DMS114 treated with DMSO at 0.1 percent for 48 hours (cell line): ENCODE data around the gene WNT3A.
A peak's percentile ranks its signal among the peaks of the same experiment; 100 is the strongest.

Experiments
- DNase-seq: peaks from one replicate; lab custom pipeline; 2025; ENCODE audit not compliant: unreplicated experiment; lab: John Stamatoyannopoulos, UW

The WNT3A gene

DNA sequence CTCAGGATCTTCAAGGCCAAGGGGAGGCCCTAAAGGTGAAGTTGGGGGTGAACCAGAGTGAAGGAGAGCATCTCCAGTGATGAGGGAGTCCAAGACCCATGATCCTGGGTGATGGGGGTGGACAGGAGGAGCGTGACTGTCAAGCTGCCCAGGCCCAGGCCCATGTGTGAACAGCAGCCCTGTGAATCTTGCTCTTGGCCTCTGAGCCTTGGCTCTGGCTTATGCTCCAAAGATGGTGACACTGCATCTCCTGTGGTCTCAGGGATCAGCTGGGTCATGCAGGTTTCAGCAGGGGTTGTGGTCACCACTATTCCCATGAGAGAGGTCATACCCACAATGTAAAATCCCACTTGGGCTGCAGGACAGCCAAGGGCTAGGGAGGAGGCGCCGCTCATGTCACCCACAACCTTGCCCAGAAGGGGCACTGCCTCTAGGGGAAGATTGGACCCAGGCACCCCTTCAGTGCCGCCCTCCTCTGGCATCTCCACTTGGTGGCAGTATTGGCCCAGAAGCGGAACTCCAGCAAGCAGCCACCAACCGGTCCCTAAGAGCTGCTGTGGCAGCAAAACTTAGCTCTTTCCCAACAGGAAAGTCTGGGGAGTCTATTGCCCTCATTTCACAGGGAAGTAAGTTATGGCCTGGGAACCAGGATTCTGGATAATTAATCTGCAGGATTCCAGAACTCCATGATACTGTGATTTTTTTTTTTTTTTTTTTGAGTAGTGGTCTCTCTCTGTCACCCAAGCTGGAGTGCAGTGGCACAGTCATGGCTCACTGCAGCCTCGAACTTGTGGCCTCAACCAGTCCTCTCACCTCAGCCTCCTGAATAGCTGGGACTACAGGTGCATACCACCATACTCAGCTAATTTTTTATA is 7.5 kb upstream of the WNT3A start:
- peak; percentile 64 for DNase-seq

DNA sequence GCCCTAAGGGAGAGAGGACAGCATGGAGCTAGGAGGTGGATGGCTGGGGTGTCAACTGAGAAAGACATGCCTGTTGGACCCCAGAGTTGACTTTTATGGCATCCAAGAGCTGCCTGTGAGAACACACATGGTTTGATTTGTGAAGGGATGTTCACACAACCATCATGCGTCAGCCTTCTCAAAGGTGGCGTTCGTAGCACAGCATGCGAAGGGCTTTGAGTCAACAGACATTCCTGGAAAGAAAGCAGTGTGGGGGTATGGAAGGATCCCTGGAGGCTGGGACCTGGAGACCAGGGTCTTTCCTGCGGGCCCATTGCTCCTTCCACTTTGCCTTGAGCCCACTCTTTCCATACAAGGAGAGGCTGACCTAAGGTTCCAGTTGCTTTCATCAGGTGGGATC is 6.4 kb upstream of the WNT3A start:
- no peak for DNase-seq

DNA sequence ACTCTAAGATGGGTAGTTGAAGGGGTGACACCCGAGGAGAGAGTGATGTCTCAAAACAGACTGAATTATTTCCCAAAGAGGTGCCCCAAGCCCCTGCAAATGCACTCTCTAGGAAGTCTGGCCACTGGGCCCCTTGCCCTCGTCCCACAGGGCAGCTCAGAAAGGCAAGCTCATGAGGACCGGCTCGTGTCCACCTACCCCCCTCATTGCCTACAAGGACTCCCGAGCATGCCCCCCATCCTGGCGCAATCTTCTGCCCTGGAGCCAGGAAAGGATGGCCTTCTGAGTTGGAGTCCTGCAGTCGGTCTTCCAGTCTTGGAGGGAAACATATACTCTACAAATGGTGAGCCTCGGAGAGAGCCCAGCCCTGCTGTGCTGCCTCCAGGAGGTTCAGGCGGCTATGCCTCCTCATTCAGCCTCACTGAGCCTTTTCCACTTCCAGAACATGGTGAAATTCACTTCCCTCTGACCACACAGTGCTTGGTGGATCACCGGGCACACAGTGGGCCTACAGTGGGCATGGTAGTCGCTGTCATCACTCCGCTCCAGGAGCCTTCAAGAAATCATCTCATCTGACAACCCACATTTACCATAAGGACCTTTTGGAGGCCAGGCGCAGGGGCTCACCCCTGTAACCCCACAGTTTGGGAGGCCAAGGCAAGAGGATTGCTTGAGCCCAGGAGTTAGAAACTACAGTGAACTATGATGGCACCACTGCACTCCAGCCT is 5.8 kb upstream of the WNT3A start:
- DNase-seq, result no peak

DNA sequence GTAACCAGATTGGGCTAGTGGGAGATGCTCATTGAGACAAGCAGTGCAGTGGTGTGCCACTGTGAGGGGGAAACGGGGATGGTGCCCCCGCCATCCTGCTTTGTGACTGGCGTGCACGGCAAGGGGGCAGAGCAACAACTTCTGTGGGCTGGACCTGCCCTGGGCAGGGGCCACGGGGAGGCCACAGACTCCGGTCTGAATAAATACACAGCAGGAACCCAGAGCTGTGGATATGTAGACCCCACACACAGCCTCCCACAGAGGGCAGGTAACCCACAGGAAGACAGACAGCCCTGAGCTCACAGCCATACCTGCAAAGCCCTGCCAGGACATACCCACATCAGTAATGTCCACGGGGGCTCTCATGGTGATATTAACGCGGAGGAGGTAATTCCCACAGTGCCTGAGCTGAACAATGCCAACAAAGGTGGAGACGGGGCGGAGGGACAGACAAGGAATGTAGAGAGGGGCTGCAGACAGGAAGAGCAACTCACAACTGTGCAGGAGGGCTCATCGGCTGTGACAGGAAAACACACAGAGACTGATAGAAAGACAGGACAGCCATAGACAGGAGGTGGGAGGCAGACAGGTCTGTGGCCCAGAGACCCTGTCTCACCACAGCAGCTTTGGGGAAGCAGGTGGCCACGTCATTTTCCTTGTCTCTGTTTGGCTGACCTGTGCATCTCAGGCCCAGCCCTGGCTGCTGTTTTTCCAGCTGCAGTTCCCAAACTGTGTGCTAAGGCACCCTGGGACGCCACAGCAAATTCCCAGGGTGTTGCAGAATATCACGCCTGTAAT is 4.9 kb upstream of the WNT3A start:
- DNase-seq, result no peak

DNA sequence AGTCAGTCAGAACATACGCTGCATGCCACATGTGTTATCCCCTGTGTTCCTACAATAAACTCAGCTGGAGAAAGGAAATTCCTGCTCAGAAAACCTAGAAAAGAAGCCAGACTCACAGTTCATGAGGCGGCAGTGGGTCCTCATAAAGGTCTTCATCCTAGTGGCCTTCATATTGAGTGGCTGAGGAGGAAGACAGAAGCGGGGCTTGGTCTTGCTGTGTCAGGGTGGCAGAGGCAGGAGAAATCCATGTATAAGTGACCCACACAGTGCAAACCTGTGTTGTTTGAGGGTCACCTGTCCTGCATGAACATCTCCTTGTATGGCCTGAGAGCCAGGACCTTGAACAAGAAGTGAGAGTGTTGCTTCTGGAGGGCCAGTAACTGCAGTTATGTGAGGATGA is 4.0 kb upstream of the WNT3A start:
- no peak for DNase-seq

DNA sequence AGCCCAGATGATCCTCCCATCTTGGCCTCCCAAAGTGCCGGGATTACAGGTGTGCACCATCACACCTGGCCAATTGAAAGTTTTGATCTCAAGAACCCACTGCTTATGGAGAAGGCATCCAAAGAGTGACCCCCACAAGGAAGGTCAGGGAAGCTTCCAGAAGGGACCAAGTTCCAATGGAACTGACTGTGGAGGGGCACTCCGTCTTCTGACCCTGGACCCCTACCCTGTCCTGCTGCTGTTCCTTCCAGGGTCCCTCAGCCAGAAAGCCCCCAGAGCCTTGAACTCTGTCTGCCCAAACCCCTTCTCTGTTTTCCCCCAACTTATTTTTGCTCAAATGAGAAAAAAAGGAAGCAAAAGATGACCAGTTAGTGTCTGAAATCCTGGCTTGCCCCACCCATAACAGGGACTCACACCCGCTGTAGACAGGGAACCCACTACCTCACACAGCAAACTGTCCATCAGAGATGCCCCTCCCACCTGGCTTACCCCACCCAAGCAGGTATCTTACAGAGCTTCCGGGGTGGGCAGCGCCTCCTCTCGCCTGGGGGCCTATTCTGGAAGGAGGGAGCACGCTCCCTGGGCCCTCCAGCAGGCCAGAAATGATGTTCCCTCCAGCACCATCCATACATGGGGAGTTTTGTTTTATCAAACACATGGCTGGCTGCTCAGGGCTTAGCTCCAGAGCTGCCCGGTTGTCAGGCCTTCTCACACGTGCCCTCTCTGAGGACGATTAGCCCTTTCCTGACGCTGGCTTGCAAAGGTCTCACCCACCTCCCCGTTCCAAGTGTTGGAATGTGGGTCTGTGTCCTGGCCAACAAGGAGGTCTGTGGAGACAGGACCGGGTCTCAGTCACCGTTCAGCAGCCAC is 3.1 kb upstream of the WNT3A start:
- DNase-seq, result no peak

DNA sequence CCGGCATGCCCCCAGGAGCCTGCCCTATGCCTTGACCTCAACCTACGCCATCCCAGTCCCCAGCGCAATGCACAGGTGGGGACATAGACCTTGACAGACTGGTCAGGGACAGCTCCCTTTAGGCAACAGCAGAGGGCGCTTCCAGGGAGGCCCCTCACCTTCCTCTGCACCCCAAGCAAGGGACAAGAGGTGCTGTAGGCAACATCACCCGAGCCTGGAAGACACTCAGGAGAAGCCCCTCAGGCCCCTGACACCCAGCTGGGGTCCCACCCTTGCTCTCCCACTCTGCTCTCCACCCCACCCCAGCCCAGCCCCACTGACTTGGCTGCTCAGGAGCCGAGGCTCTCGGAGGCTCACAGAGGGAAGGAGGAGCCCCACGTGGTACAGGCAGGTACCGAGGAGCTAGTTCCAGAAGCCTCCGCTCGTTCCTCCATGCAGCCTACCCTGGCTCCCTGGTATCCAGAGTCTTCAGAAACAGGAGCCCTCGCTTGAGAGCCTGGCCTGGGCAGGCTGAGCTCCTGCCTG is 2.4 kb upstream of the WNT3A start:
- DNase-seq, result no peak

DNA sequence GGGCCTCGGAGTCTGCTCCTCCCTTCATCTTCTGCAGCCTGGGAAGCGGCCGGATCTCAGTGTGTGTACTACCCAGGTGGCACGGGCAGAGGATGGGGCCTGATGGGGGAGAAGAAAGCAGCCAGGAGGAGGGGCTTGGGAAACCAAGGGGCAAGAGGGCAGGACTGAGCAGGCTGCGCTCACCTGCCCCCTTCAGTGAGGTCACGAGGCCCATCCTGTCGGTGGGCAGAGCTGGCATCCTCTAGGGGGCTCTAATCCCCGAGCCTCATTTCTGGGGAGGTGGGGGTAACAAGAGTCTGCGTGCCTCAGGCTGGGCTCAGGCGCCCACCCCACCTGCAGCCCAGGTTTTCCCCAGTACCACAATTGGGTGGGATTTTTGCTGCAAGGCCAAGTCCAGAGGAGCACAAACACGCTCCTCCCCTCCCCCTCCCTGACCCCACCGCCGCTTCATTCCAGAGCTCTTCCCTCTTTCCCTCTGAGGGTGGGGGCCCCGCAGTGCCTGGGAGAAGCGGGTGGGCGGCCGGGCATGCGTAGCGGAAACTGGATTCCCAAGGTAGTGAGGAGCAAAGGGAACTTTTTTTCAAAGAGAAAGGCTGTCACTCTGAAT is 1.8 kb upstream of the WNT3A start:
- no peak for DNase-seq

DNA sequence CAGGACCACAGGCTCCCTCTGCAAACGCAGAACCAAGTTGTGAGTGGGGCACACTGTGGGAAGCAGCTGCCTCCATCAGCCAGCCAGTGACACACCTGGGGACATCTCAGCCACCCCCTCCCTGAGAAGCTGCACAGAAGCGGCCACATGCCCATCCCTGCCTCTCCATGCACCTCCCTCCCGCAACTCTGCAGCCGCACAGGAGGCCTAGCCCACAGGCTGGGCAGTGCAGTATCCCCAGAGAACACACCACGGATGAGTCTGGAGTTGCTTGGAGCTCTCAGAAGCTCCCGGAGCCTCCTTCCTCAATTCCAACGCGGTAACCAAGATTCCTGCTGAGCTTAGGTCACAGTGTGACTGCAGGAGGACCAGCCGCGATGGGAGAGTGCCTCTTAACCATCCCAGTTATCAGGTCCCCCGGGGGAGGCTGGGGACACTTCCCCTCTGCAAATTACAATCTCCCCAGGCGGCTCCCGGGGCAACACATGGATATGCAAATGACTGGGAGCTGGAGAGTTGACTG is 1.2 kb upstream of the WNT3A start:
- DNase-seq, result no peak

DNA sequence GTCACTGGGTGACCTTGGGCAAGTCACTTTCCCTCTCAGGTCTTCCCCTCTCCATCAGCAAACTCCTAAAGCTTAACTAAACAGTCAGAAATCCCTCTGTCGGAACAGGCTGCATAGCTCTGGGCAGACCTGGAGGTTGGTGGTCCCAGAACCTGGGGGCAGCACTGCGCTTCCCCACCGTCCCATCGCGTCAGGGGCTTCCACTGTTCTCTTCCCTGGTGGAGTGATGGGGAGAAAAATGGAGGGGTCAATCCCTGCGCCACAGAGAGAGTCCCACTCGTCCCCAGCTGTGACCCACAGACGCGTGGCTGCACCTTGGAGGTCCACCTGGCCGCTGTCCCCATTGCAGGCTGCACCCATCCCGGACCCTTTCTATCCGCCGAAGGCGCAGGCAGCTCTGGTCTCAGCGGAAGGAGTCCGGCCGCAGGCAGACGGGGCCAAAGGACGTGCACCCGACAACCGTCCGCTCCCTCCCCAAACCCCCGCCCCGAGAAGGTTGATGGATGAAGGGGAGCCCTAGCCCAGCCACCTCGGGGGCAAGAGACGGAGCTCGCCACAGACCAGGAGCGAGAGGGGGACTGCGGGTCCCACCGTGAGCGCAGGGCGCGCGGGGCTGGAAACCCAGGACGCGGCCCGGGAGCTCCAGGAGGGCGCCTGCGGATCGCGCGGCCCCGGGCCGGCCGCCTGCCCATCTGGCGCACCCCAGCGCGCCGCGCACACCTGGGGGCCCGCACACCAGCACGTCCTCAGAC is 588 bp upstream of the WNT3A start:
- no peak for DNase-seq

DNA sequence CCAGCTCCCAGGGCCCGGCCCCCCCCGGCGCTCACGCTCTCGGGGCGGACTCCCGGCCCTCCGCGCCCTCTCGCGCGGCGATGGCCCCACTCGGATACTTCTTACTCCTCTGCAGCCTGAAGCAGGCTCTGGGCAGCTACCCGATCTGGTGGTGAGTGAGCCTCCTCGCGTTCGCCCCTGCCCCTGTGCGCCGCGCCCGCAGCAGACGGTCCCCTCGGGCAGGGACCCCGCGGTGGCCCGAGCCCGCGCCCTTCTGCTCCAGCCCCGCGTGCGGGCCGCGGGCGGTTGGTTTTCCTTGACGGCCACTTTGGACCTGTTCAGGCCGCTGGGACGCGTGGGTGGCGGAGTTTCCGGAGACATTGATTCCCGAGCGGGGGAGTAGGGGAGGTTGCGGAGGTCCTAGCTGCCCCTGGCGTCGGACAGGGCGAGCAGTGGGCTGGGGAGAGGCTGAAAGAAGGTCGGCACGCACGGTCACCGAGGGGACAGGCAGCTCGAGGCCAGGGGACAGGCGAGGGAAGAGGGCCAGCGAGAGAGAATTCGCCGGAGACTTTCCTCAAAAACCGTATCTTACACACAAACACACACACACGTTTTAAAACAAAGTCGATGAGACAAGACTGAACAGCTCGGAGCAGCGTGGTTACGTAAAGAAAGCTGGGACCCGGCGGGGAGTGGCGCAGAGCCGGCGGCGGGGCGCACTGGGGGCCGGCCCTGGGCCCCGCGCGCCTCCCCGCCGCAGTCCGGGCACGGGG is 427 bp downstream of the WNT3A start:
- no peak for DNase-seq

DNA sequence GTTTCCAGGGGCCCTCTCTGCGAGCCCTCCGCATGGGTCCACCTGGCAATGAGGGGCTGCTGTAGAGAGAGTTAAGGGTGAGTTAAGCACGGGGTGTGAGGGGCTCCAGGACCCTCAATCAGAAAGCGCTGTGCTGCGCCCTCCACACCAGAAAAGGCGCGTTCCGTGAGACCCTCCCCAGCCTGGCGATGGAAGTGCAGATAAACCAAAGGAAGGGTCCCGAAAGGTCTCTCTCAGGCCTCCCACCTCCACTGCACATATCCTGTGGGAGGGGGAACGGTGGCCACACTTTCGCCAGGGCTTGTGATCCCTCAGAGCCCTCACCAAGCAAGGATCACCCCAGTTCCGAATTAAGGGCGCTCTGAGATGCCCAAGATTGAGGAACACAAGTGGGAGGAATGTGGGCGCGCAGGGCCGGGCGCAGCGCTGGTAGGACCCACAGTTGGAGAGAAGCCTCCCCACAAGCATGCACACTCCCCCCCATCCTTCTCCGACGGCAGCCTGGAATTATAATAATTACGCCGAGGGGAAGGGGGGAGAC is 1.1 kb downstream of the WNT3A start:
- no peak for DNase-seq

DNA sequence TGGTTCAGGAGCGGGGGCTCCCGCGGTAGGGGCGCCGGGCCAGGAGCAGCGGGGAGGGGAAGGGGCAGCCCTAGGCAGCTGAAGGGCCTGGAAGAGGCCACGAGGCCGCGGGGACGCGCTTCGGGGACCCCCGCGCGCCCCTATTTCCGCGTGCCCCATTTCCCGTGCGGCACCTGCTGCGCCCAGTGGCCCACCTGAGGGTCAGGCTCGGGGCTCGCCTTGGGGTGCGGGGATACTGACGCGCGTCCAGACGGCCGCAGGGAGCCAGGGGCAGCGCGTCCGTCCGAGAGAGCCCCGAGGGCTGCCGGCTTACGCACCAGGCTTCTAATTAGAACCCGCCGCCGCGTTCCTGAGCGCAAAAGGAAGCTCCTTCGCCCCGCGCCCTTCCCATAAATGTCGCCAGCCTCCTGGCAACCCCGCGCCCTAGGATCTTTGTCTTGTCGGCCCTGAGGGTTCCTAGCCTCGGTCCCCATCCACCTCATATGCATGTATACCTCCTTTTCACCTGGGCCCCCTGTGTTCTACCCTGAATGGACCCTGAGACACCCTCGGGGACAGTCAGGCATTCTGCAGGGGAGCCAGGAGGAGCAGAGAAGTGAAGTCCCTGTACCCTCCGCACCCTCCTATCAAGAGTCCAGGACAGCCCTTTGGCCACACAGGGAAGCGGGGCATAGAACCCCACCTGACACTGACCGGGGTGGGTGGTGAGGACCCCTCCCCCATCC is 1.8 kb downstream of the WNT3A start:
- DNase-seq, result no peak

DNA sequence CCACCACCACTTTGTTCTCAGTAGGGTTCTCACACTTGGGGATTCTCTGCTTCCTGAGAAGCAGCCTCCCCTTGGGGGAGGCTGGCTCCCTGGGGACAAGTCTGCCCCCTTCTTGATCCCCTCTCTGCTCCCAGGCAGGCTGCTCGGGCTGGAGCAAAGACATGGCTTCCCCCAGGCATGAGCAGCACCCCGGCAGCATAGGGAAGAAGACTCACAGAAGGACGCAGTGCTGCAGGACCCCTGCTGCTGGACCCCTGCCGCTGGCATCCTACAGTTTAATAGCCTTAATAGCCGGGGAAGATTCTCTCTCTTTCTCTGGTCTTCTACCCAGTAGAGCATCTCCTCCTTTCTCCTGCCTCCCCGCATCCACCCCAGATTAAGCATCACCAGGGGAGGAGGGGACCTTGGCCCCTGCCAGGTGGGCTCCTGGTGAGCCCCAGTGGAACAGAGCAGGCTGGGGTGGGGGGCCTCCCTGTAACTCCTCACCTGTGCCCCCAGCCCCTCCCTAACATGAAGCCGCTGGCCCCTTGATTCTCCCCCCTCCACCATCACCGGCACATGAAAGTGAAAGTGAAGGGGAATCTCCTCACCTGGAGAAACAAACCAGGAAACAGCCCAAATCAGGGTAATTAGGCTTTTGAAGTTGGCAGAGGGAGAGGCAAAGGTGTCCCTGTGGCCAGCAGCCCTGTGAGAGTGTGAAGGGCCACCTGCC is 2.5 kb downstream of the WNT3A start:
- DNase-seq, result no peak

DNA sequence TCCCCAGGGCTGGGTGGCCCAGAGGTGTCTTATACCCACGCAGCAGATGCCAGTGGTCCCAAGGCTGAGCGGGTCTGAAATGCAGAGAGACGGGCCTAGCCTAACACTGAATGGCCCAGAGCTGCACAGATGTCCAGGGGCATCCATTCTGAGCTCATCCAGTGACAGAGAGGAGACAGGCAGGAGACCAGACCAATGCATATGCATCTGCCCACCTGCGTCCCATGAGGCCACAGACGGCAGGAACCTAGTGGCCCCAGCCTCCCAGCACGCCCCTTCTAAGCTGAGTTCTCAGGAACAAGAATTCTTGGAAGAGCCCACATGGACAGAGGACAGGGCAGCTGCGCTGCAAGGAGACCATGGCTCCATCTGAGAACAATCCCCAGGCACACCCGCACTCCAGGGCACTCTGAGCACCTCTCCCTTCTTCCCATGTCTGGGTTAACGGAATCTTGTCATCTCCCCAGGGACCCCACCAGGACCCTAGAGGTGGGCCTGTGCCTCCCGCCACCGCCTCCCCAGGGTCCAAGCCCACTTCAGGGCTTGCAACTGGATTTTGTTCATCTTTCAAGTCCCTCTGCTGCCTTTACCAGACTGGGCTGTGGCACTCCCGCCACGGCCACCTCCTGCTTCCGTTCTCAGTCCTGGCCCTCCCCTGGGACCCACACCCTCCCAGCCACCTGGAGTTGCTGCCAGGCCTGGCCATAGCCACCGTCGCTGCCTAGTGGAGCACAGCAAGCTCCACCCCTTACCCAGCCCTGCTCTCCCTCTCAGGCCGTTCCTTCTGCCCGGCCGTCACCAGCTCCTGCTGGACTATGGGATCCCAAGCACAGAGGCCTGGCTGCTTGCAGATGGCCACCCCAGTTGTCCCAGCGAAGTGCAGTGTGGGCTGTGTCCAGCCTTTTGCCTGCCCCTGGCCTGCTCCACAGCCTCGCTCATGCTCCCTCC is 3.3 kb downstream of the WNT3A start:
- no peak for DNase-seq

DNA sequence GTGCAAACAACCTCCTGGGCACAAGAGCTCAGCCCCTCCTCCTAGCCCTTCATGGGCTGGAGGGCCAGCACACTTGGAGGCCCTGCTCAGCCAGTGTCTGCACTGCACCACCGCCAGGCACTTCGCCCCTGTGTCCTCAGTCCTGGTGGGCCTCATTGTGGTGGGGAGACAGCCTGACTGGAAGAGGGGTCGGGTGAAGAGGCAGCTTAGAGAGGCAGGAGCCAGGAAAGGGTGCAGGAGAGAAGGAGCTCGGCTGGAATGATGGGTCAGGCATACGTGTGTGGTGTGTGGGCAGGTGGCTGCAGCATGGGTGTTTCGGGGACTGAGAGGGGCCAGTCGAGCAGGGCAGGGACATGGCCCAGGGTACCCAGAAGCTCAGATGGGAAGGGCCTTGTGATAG is 4.1 kb downstream of the WNT3A start:
- DNase-seq, result no peak
